RKO (cell line): Measurements from ENCODE around the gene DOK7.

Experiments used
- DNase-seq: peaks from one replicate; pipeline ENCODE4 v3.0.0-alpha.2; 2016; ENCODE audit warnings: low spot score

The DOK7 gene

GRCh38 chr4:3520796-3521600, 57.9 kb downstream of the DOK7 start:
- DNase-seq, result no peak

GRCh38 chr4:3521621-3522325, 58.7 kb downstream of the DOK7 start:
- no peak for DNase-seq

GRCh38 chr4:3522326-3522640, 59.2 kb downstream of the DOK7 start:
- DNase-seq, result no peak

GRCh38 chr4:3522651-3523050, 59.5 kb downstream of the DOK7 start:
- no peak for DNase-seq

- DNase-seq, result no peak
These were observed 60.1 kb downstream of the DOK7 start for GRCh38 chr4:3523146-3523627.

GRCh38 chr4:3523628-3524221, 60.6 kb downstream of the DOK7 start:
- no peak for DNase-seq

GRCh38 chr4:3524349-3524748, 61.2 kb downstream of the DOK7 start:
- no peak for DNase-seq

- no peak for DNase-seq
These were observed 61.8 kb downstream of the DOK7 start for GRCh38 chr4:3524920-3525319.

GRCh38 chr4:3525532-3526430, 62.7 kb downstream of the DOK7 start:
- no peak for DNase-seq

GRCh38 chr4:3526456-3526855, 63.4 kb downstream of the DOK7 start:
- no peak for DNase-seq

- DNase-seq, result no peak
These were observed 64.2 kb downstream of the DOK7 start for GRCh38 chr4:3527101-3527913.

GRCh38 chr4:3527914-3528876, 65.1 kb downstream of the DOK7 start:
- no peak for DNase-seq

GRCh38 chr4:3529363-3529762, 66.3 kb downstream of the DOK7 start:
- no peak for DNase-seq

- DNase-seq, result no peak
These were observed 66.9 kb downstream of the DOK7 start for GRCh38 chr4:3530051-3530450.

GRCh38 chr4:3530663-3531254, 67.7 kb downstream of the DOK7 start:
- no peak for DNase-seq

- DNase-seq, result no peak
These were observed 68.3 kb downstream of the DOK7 start for GRCh38 chr4:3531318-3531878.

- DNase-seq, result peak; percentile 88
These were observed 69.0 kb downstream of the DOK7 start, which contains the start of gene LRPAP1 for GRCh38 chr4:3531879-3532750. Gene LRPAP1 (minus strand): TSS chr4:3532422. CDS start chr4:3532412, 10 bp downstream.

GRCh38 chr4:3532751-3533422, 69.8 kb downstream of the DOK7 start:
- no peak for DNase-seq
